ENCODE data around the gene NFIA. TPM values are rescaled to one million over a fixed set of nuclear protein-coding genes. Genes with fewer than 3 reads are reported as not detected.

Gene NFIA
- total RNA-seq, 4 donors from 2014 or later, result 68.2 to 172 (median 101) TPM

DNA sequence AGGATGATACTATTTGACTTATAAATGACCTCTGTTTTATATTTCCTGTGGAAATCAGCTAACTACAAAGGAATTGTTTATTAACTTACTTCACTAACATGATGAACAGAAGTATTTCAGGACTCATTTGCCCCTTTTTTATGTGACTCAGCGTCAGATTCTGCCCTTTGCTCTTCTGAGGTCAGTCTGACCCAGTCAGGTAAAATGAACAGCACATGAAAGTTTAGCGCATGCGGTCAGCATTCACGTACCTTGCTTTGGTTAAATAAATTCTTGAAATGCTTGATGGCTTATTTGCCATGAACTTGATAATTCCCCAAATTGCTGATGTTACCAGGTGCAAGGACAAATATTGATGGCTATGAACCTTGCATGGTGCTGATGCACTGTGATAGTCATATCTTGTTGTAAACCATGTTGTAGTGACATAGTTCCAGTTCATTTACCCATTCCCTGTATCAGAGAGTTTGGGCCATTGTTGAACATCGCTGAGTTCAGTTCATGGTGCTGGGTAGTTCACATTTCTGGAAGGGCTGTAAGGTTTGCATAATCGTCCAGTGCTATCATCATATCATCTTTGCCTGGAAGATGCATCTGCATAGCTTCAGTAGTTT lies 133.4 kb downstream of the NFIA start:
- TF ChIP-seq, protein P1, sequence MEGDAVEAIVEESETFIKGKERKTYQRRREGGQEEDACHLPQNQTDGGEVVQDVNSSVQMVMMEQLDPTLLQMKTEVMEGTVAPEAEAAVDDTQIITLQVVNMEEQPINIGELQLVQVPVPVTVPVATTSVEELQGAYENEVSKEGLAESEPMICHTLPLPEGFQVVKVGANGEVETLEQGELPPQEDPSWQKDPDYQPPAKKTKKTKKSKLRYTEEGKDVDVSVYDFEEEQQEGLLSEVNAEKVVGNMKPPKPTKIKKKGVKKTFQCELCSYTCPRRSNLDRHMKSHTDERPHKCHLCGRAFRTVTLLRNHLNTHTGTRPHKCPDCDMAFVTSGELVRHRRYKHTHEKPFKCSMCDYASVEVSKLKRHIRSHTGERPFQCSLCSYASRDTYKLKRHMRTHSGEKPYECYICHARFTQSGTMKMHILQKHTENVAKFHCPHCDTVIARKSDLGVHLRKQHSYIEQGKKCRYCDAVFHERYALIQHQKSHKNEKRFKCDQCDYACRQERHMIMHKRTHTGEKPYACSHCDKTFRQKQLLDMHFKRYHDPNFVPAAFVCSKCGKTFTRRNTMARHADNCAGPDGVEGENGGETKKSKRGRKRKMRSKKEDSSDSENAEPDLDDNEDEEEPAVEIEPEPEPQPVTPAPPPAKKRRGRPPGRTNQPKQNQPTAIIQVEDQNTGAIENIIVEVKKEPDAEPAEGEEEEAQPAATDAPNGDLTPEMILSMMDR (IDR thresholded peaks at IDR 0.05; ENCODE audit: low read depth), result no peak

DNA sequence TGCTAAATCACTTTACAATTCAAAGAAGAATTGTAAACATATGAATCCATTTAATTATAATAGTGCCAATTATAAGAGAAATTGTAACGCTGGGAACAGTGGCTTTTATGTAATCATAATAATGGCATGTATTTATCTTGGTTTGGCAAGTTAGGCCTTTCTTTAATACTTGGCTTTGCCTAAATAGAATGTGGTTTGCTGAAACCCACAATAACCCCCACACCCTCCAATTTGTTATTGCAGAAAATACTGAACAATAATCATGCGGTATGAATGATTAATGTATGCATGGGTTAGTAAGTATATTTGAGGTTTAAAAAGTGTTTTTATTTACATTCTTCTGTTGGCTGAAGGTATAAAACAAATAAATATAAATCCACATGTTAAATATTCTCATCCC lies 138.2 kb downstream of the NFIA start:
- TF ChIP-seq, protein P1 (IDR thresholded peaks at IDR 0.05; ENCODE audit: low read depth), result no peak

DNA sequence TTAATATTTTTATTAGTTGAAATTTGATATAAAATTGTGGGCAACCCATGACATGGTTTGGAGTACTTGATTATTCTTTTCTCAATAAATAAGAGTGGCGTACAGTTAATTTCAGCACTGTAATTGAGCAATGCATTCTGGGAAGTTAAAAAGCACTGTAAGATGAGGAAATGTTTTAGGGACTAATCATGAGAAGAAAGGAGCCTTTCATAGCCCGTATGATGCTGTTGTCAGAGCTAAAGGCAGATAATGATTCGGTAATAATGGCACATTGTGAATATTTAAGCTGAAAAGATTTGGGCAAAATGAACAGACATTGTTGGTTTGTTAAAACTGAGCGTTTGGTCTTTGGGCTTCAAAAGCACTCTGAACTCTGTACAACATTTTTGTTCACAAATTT lies 139.3 kb downstream of the NFIA start:
- TF ChIP-seq, protein P1 (IDR thresholded peaks at IDR 0.05; ENCODE audit: low read depth), result no peak

DNA sequence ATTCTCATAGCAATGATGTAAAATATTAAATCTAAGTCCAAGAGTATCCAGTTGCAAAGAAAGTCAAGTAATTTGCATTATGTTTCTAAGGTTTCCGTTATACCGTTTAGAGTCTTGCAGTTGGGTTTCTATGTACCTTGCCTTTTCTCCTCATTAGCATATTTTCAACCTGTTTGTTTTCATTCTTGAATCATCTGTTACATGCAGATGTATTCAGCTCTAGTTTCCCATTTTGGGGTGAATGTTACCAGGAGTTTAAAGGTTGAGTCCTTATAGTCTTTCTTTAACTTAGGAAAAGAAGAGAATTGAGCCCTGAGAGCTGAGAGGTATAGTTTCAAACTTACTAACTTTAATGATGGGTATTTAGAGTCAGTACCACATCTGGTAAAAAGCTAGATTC lies 139.9 kb downstream of the NFIA start:
- TF ChIP-seq, protein P1 (IDR thresholded peaks at IDR 0.05; ENCODE audit: low read depth), result no peak

DNA sequence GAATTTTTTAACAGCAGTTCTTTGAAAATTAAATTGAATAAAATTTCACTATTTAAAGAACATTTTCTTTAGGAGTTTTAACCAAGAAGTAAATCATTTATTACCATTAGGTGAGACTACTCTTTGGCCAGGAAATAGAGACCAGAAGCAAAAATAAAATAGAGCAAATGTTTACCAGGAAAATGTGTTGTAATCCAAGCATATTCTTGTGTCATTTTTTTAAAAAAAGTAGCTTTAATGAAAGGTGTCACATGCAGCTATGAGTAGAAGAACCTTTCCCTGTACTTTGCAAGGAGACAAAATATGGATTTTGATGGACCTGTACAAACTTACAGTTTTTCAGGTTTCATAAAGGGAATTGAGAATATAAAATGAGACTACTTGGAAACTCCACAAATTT lies 140.8 kb downstream of the NFIA start:
- TF ChIP-seq, protein P1 (IDR thresholded peaks at IDR 0.05; ENCODE audit: low read depth), result no peak

DNA sequence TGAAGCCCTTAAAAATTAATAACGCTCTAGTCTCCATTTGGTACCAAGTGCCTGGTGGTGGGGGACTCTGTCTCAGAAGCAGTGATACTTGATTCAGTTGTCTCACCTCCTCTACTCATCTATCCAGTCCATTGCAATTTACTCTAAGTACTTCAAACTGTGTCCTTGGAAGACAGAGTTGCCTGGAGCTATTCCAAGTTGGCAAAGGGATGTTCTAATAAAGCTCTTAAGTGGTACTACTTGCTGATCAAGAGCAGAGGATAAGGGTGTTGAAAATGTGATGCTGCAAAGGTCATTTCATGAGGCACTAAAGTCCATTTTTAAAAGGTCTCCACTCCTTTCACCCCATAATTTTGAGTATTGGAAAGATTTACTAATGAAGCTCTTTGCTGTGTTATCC lies 142.2 kb downstream of the NFIA start:
- TF ChIP-seq, protein P1 (IDR thresholded peaks at IDR 0.05; ENCODE audit: low read depth), result no peak

DNA sequence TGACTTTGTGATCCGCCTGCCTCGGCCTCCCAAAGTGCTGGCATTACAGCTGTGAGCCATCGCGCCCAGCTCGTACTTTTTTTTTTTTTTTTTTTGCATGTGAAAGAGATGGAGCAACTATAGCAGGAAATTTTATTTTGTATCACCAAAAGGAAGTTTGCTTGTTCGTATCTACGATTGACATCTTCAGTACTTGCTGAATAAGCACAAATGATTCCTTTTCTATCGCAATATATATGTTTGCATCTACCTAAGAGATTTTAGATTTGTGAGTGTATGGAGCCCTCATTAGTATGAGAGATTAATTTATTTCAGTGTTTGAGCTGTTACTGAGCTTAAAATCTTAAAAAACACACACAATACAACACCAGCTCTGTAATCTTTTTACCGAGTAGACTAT lies 143.1 kb downstream of the NFIA start:
- TF ChIP-seq, protein P1 (IDR thresholded peaks at IDR 0.05; ENCODE audit: low read depth), result no peak

Data from subcutaneous adipose tissue (tissue), 4 donors.